ENCODE data around the gene TUBG2.

Gene TUBG2

DNA sequence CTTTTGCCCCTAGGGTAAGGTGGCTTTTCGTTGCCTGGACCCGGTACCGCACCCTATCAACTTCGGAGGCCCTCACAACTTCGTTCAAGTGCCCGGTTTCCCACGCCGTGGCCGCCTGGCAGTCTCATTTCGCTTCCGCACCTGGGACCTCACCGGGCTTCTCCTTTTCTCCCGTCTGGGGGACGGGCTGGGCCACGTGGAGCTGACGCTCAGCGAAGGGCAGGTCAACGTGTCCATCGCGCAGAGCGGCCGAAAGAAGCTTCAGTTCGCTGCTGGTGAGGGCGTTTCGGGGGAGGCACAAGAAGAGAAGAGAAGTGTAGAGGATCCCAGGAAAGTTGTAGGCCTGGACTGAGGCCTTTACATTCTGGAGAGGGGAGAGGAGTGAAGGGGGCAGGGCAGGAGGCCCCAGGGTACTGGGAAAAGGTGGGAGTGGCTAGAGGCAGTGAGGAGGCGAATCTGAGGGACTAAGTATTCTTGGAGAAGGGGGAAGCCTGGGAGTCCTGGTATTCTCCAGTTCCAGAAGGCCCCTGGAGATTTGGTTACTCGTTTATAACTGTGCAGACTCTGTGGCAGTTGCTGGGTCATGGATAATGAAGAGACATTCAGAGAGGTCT, 28.7 kb downstream of the TUBG2 start:
- H3K4me3 ChIP-seq (ENCODE audit: low read depth, low read length) = no peak overlapping the region
- in situ Hi-C loops (cut with HindIII; ENCODE audit: low sequenced_read_pairs) = no loop called here
- DNase-seq (ENCODE audit: low read depth, low spot score) = no peak
- TF ChIP-seq, protein P1, sequence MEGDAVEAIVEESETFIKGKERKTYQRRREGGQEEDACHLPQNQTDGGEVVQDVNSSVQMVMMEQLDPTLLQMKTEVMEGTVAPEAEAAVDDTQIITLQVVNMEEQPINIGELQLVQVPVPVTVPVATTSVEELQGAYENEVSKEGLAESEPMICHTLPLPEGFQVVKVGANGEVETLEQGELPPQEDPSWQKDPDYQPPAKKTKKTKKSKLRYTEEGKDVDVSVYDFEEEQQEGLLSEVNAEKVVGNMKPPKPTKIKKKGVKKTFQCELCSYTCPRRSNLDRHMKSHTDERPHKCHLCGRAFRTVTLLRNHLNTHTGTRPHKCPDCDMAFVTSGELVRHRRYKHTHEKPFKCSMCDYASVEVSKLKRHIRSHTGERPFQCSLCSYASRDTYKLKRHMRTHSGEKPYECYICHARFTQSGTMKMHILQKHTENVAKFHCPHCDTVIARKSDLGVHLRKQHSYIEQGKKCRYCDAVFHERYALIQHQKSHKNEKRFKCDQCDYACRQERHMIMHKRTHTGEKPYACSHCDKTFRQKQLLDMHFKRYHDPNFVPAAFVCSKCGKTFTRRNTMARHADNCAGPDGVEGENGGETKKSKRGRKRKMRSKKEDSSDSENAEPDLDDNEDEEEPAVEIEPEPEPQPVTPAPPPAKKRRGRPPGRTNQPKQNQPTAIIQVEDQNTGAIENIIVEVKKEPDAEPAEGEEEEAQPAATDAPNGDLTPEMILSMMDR (IDR thresholded peaks at IDR 0.05; ENCODE audit: low read depth, low read length) = no peak

DNA sequence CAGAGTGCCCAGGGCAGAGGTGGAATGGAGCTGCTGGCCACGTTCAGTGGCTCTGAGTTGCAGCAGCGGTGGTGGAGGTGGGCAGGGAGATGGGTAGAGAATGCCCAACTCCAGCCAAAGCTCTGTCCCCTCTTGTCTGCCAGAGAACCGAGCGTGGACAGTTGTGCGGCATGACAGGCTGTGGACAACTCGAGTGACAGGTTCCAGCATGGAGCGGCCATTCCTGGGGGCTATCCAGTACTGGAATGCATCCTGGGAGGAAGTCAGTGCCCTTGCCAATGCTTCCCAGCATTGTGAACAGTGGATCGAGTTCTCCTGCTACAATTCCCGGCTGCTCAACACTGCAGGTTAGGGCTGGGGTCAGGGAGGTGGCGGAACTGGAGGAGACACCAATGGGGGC, 31.5 kb downstream of the TUBG2 start:
- TF ChIP-seq, protein P1 (IDR thresholded peaks at IDR 0.05; ENCODE audit: low read depth, low read length) = no peak
- in situ Hi-C loops (cut with HindIII; ENCODE audit: low sequenced_read_pairs) = no loop called here
- DNase-seq (ENCODE audit: low read depth, low spot score) = no peak
- H3K4me3 ChIP-seq (ENCODE audit: low read depth, low read length) = no peak overlapping the region

DNA sequence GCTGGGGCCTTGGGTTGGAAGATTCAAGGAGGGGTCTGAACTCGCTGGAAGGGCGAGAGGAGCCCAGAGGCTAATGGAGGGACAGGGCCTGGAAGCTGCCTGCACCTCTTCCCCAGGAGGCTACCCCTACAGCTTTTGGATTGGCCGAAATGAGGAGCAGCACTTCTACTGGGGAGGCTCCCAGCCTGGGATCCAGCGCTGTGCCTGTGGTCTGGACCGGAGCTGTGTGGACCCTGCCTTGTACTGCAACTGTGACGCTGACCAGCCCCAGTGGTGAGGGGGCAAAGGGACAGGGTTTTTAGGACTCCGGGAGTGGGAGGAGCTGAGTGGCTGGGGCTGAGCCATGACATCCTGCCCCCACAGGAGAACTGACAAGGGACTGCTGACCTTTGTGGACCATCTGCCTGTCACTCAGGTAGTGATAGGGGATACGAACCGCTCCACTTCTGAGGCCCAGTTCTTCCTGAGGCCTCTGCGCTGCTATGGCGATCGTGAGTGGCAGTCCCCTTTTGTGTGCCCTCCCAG, 32.0 kb downstream of the TUBG2 start:
- TF ChIP-seq, protein P1 (IDR thresholded peaks at IDR 0.05; ENCODE audit: low read depth, low read length) = no peak
- H3K4me3 ChIP-seq (ENCODE audit: low read depth, low read length) = no peak overlapping the region
- in situ Hi-C loops (cut with HindIII; ENCODE audit: low sequenced_read_pairs) = no loop called here
- no peak for DNase-seq (ENCODE audit: low read depth, low spot score)

DNA sequence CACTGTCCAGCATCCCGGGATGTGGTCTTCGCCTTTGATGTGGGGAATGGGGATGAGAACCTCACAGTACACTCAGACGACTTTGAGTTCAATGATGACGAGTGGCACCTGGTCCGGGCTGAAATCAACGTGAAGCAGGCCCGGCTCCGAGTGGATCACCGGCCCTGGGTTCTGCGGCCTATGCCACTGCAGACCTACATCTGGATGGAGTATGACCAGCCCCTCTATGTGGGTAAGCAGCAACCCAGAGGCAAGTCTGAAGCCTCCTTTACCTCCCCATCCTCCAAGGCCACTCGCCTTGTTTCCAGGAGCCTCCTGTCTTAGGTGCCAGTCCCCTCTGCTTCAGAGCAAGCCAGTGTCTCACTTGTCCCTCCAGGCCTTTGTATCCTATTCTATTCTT, 33.4 kb downstream of the TUBG2 start:
- H3K4me3 ChIP-seq (ENCODE audit: low read depth, low read length) = no peak overlapping the region
- no peak for DNase-seq (ENCODE audit: low read depth, low spot score)
- TF ChIP-seq, protein P1 (IDR thresholded peaks at IDR 0.05; ENCODE audit: low read depth, low read length) = no peak
- in situ Hi-C loops (cut with HindIII; ENCODE audit: low sequenced_read_pairs) = no loop called here

DNA sequence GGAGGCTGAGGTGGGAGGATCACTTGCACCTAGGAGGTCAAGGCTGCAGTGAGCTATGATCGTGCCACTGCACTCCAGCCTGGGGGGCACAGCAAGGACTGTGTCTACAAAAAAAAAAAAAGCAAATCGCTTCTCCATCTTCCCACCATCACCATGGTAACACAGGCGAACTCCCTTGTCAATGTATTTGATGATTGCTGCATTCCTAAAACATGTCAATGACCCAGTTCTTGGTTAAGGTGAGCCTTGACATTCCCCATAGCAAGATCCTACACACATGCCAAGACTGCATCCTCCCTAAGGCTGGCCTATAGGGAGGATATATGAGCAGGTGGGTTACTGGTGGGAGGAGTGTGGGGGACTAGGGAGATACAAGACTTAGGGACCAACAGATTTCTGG, 35.4 kb downstream of the TUBG2 start:
- no peak overlapping the region for H3K4me3 ChIP-seq (ENCODE audit: low read depth, low read length)
- TF ChIP-seq, protein P1 (IDR thresholded peaks at IDR 0.05; ENCODE audit: low read depth, low read length) = no peak
- DNase-seq (ENCODE audit: low read depth, low spot score) = no peak
- in situ Hi-C loops (cut with HindIII; ENCODE audit: low sequenced_read_pairs) = no loop called here

DNA sequence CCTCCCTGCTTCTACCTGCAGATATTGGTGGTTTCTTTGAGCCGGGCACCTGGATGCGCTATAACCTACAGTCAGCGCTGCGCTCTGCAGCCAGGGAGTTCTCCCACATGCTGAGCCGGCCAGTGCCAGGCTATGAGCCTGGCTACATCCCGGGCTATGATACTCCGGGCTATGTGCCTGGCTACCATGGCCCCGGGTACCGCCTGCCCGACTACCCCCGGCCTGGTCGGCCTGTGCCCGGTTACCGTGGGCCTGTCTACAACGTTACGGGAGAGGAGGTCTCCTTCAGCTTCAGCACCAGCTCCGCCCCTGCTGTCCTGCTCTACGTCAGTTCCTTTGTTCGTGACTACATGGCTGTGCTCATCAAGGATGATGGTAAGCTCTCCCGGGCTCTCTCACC, 36.4 kb downstream of the TUBG2 start:
- DNase-seq (ENCODE audit: low read depth, low spot score) = no peak
- no peak overlapping the region for H3K4me3 ChIP-seq (ENCODE audit: low read depth, low read length)
- TF ChIP-seq, protein P1 (IDR thresholded peaks at IDR 0.05; ENCODE audit: low read depth, low read length) = no peak
- in situ Hi-C loops (cut with HindIII; ENCODE audit: low sequenced_read_pairs) = no loop called here
